ENCODE measurements around the gene CDH4.

CDH4 gene

GRCh38 chr20:61683721-61684120 is 431.7 kb downstream of the CDH4 start:
- no peak for DNase-seq

DNA sequence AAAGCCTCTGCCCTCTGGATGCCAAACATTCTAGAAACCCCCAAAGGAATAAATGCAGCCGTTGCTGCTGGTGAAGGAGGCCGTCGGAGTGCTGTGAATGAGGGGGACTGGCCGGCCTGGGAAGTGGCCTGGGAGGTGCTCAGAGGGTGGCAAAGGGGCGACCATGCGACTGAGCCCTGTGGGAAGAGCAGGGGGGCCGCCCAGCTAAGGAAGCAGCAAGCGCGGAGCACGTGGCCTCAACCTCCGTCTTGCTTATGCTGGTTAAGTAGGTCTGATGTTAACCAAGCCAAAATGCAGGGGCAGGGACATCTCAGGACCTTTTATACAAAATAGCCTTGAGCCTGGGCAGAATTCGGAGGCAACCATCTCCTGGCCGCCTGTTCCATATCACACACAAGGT is 432.1 kb downstream of the CDH4 start:
- no peak for DNase-seq

DNA sequence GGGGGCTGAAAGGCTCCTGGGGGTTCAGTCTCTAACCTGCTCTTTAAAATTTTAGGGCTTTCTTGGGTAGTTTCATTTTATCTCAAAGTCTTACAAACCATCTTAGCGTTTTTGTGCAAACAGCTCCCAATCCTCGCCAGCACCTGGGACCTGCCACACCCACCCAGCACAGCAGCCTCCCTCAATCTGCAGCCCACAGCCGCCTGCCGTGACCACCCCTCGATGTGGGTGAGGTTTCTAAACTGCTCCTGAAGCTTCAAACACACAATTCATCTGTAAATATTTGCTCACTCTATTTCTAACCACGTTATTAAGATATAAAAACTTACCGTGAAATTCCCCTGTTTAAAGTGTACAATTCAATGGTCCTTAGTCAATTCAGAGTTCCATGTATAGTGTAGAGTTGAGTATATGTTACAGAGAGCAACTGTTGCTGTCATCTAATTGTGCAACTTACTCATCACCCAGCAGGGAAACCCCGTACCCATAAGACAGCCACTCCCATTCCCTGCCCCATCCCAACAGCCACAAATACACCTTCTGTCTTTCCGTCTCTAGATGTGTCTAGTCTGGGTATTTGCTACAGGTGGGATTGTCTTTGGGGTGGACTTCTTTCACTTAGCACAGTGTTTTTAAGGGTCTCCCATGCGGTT is 432.6 kb downstream of the CDH4 start:
- DNase-seq = no peak

GRCh38 chr20:61685462-61685861 is 433.4 kb downstream of the CDH4 start:
- no peak for DNase-seq

GRCh38 chr20:61686051-61686936 is 434.2 kb downstream of the CDH4 start:
- no peak for DNase-seq

- DNase-seq = no peak
Observed at GRCh38 chr20:61688411-61688810, 436.4 kb downstream of the CDH4 start.

GRCh38 chr20:61690150-61690549 is 438.1 kb downstream of the CDH4 start:
- DNase-seq = no peak

DNA sequence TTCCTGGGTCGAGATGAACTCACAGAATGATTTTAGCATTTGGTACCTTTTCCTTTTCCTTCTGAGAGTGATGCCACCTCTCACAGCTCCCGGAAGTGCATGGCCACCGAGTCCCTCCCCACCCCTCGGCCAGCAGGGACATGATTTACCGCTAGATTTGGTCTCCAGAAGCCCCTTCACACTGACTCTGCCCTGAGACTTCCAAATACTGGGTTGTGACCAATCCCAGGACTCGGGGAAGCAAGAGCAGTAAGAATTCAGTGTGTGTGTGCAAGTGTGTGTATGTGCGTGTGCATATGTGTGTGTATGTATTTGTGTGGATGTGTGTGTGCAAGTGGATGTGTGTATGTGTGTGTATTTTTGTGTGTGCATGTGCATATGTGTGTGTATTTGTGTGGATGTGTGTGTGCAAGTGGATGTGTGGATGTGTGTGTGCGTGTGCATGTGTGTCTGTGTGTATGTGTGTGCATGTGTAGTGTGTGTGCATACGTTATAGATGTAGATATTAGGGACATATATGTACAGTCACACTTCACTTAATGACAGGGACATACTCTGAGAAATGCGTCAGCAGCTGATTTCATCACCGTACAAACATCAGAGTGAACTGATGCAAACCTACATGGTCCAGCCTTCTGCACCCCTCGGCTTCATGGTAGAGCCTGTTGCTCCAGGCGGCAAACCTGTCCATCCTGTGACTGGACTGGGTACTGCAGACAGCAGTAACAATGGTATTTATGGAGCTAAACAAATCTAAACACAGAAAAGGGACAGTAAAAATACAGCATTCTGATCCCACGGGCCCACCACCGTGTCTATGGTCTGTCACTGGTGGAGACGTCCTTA is 439.2 kb downstream of the CDH4 start:
- DNase-seq = no peak

GRCh38 chr20:61691978-61692377 is 439.9 kb downstream of the CDH4 start:
- DNase-seq = no peak

DNA sequence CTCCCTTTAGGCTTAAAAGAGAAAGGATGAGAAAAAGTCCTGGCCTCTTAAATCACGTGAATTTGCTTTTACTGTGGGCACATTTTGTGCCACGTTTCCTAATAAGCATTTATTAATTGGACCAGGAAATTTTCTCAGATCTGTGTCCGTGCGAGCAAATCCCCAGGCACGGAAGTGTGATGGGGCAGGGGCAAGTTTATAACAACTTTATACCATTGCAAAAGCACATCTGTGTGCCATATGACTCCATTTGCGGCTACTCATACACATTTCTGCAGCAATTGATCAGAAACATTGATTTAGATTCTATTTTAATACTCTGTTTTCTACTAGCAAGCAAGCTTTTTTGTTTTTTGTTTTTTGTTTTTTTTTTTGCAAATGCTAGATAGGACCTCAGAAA is 440.4 kb downstream of the CDH4 start:
- DNase-seq = no peak

- DNase-seq = no peak
Observed at GRCh38 chr20:61693055-61693600, 441.1 kb downstream of the CDH4 start.

GRCh38 chr20:61694682-61695081 is 442.6 kb downstream of the CDH4 start:
- no peak for DNase-seq

GRCh38 chr20:61695741-61696140 is 443.7 kb downstream of the CDH4 start:
- no peak for DNase-seq

DNA sequence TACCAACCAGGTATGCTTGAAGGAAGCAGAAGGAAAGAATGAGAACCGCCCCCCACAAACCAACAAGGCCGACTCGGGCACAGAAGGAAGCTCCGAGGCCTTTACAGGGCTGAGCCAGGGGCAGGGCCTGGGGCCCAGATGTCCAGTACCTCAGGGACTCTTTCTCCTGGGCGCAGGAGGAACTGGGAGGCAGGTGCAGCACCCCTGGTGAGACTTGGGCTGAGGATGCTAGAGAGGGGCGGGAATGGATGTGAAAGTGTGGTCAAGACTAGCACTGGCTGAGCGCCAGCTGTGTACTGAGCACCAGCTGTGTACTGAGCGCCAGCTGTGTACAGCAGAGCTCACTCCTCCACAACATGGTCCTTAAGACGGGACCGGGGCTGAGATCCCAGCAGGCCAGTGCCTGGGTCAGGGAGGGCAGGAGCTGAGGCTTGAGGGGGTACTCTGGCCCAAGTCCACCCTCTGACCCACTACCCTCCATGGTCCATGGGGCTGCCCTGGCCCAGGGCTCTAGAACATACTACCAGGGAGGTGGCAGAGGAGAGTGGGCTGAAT is 444.2 kb downstream of the CDH4 start:
- no peak for DNase-seq

- DNase-seq = no peak
Observed at GRCh38 chr20:61697666-61698597, 445.9 kb downstream of the CDH4 start.

GRCh38 chr20:61698598-61699494 is 446.8 kb downstream of the CDH4 start:
- no peak for DNase-seq

DNA sequence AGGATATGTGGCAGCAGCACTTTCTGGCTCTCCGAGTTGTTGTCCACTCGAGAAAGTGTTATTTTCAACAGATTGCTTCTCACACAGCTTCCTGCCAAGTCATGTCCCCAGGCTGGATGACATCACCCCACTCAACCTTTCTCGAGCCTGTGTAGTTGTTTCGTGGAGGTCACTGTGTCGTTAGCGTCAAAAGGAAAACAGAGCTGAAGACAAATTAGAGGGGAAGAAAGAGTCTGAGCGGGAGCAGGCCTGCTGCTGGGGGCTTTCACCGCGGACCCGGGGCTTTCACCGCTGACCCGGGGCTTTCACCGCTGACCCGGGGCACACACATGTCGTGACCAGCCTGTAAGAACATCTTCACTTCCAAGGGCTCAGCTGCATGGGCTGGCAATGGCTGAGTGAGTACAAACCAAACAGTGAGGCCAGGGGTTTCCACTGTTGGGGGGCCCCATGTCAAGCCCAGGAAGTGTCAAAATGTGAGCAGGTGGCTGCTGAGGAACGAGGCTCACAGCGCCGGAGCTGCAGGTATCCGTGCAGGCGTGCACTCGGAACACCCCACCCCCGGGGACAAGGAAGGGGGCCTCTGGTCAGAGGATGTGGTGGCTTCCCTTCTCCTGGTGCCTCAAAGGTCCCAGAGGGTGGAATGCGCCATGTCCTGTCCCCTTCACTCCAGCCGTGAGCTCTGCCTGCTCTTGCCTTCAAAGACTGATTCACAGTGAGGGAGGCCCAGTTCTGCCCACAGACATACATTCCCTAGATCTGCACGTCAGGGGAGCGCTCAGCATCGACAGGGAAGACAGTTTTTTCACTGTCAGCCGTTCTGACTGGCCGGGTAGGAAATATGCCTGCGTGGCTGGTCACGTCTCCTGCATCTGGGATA is 447.7 kb downstream of the CDH4 start:
- no peak for DNase-seq

DNA sequence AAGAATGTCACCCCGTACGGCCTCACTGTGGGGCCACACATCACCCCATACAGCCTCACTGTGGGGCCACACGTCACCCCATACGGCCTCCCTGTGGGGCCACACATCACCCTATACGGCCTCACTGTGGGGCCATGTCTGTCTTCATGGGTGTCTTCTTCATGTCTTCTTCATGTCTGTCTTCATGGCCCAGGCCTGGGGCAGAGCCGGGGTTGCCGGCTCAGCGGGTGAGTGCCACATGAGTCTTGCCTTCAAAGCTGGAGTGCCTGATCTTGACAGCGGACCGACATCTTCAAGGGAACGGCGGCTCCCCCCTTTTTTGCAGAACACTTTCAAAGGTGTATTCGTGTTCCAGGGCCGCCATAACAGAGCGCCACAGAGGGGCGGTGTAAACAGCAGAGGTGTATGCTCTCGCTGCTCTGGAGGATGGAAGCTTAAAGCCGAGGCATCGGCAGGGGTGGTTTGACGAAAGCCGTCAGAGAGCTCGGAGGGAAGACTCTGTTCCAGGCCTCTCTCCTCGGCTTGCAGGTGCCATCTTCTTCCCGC is 448.6 kb downstream of the CDH4 start:
- no peak for DNase-seq

GRCh38 chr20:61701401-61701800 is 449.3 kb downstream of the CDH4 start:
- DNase-seq = no peak
